GM10266 (cell line): ENCODE results near the gene GZF1.

Source experiments
- DNase-seq: peaks from one replicate; pipeline ENCODE4 v3.0.0; 2012; ENCODE audit errors: extremely low spot score
- CTCF ChIP-seq: IDR thresholded peaks from 2 replicates; pipeline ENCODE4 v1.5.1; 2012; ENCODE audit warnings: mild to moderate bottlenecking, low read depth; ENCODE audit not compliant: control insufficient read depth, insufficient read depth; ENCODE audit errors: missing control alignments

Gene GZF1

GRCh38 chr20:23361476-23362391 lies at the start of gene GZF1:
Gene GZF1, plus strand, starts transcription at chr20:23362182. Its CDS starts 2,202 bp downstream, at chr20:23364384.
- peak; percentile 14 for TF ChIP-seq CTCF
- DNase-seq = peak; percentile 98

- DNase-seq = no peak
- no peak for TF ChIP-seq CTCF
Measured at GRCh38 chr20:23313271-23313670, 48.7 kb upstream of the GZF1 start.

GRCh38 chr20:23314699-23315098 lies 47.3 kb upstream of the GZF1 start:
- no peak for DNase-seq
- TF ChIP-seq CTCF = no peak

GRCh38 chr20:23315099-23315498 lies 46.9 kb upstream of the GZF1 start:
- DNase-seq = no peak
- TF ChIP-seq CTCF = no peak

GRCh38 chr20:23316626-23317025 lies 45.4 kb upstream of the GZF1 start:
- DNase-seq = no peak
- TF ChIP-seq CTCF = no peak

- TF ChIP-seq CTCF = no peak
- no peak for DNase-seq
Measured at GRCh38 chr20:23317081-23317480, 44.9 kb upstream of the GZF1 start.

- TF ChIP-seq CTCF = no peak
- DNase-seq = no peak
Measured at GRCh38 chr20:23318347-23318746, 43.6 kb upstream of the GZF1 start.
